VCaP (cell line): ENCODE results near the gene ERP44.

Experiments used
- H3K27ac ChIP-seq: fragments of 450-650 bp; 2 replicates; pipeline ENCODE4 v1.5.1; 2017
- TF ChIP-seq, protein P1 (sequence below): fragments of 450-650 bp; conservative IDR thresholded peaks from 2 replicates; pipeline ENCODE4 v1.5.1; 2017; ENCODE audit warnings: mild to moderate bottlenecking, moderate library complexity

ERP44 gene

DNA sequence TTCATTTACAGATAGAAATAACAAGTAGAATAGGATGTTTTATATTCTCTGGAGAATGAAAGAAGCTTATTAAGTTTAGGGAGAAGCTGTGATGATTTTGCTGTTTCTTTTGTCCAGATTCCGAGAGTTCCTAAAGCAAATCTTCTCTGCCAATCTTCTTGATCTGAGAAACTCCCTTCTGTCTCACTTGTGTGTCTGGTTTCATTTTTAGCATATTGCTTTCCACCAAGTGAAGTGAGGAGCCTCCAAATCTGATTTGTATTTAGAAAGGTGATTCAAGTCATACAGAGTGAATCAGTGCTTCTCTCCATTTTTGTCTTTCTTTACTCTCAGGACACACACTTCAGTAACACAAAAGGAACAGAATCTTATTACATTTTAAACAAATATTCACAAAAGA, 144.0 kb downstream of the ERP44 start:
- H3K27ac ChIP-seq: no peak overlapping the region
- TF ChIP-seq, protein P1, sequence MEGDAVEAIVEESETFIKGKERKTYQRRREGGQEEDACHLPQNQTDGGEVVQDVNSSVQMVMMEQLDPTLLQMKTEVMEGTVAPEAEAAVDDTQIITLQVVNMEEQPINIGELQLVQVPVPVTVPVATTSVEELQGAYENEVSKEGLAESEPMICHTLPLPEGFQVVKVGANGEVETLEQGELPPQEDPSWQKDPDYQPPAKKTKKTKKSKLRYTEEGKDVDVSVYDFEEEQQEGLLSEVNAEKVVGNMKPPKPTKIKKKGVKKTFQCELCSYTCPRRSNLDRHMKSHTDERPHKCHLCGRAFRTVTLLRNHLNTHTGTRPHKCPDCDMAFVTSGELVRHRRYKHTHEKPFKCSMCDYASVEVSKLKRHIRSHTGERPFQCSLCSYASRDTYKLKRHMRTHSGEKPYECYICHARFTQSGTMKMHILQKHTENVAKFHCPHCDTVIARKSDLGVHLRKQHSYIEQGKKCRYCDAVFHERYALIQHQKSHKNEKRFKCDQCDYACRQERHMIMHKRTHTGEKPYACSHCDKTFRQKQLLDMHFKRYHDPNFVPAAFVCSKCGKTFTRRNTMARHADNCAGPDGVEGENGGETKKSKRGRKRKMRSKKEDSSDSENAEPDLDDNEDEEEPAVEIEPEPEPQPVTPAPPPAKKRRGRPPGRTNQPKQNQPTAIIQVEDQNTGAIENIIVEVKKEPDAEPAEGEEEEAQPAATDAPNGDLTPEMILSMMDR: no peak

DNA sequence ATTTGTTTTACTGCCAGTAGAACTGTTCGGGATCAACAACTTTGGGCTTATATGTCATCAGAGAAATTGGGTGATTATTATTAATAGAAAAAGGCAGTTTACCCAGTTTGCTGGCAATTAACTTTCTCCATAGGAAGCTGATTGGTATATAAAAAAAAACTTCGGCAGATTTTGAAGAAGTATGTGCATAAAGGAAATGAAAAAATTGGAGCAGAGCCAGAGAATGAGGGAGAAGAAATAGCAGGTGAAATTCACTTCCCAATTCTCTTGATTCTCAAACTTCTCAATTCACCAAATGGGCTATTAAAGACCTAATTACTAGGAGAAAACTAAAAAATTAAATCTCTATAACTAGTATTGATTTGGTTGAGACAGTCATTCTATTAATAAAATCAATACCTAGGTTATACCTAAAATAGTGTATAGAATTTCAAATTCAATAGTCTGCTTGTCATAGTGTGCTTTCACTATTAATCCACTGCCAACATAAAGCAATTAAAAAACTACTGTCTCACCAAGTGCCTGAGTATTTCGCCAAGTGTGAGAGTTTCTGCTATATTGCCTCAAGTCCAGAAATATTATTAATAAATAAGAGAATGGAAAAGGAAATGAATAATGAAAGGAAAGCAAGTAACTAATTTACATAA, 144.8 kb downstream of the ERP44 start:
- TF ChIP-seq, protein P1: no peak
- H3K27ac ChIP-seq: no peak overlapping the region

DNA sequence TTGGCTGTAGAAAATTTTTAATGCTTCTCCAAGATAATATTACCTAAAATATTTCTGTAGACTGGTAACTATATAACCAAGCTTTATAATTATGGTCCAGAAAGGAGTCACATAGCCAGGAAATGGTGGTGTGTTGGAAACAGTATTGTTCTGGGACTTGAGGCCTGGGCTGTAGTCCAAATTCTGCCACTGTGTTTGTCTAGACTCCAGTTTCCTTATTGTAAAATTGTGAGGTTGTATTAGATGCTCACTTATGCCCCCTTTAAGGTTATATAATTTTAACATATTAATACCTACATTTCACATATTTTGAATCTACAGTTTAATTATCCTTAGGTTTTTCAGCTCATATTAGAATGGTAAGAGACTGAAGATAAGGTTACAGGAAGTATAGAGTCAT, 149.9 kb downstream of the ERP44 start:
- no peak overlapping the region for H3K27ac ChIP-seq
- TF ChIP-seq, protein P1: no peak

DNA sequence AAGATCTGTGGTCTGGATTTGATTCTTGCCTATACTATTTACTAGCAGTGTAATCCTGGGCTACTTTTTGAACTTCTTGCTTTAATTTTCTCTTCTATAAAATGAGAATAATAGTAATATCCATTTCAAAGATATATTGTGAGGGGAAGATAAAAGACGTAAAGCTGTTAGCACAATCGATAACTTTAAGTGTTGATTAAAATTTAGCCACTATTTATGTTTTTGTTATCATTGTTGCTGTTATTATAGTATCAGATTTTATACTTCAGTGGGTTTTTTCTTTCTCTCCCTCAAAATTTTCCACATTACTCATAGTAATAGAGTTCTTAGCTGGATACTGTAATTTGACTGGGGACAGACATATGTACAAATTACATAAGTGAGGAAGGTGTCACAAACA, 150.3 kb downstream of the ERP44 start:
- no peak overlapping the region for H3K27ac ChIP-seq

DNA sequence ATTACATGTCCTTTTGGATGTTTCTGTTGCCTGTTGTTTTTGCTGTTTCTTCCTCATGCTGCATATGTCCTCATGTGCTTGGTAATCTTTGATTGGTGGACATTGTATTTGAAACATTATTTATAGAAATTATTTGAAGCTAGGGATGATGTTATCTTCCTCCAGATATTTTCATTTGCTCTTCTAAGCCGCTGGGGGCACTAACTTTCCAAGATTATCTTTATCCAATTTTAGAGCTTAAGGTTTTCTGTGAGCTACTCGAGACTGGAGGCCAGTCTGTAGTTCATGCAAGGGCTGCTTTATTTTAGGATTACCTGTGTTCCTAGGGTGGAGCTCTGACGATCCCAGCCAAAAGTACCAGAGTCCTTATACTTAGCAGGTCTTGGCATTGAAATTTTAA, 151.4 kb downstream of the ERP44 start:
- no peak overlapping the region for H3K27ac ChIP-seq
- TF ChIP-seq, protein P1: no peak

More for the DNA sequence above, 150.3 kb downstream of the ERP44 start:
- TF ChIP-seq, protein P1: no peak

DNA sequence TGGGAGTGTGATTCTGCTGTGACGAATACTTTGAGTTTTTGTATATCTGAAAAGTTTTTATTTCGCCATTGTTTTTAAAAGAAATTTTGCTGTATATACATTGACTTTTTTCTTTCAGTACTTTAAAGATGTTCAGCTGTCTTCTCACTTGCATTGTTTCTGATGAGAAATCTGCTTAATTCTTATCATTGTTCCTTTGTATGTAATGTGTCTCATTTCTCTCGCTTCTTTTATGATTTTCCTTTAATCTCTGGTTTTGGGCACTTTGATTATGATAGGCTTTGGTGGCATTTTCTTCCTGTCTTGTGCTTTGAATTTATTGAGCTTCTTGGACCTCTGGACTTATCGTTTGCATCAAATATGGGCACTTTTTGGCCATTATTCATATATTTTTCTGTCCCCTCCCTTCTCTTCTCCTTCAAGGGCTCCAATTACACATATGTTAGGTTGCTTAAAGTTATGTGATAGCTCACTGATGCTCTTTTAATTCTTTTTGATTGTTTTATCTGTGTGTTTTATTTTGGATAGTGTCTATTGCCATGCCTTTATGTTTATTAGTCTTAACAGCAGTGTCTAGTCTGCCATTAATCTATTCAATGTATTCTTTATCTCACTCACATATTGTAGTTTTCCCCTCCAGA, 161.7 kb downstream of the ERP44 start:
- no peak overlapping the region for H3K27ac ChIP-seq
- TF ChIP-seq, protein P1: no peak

DNA sequence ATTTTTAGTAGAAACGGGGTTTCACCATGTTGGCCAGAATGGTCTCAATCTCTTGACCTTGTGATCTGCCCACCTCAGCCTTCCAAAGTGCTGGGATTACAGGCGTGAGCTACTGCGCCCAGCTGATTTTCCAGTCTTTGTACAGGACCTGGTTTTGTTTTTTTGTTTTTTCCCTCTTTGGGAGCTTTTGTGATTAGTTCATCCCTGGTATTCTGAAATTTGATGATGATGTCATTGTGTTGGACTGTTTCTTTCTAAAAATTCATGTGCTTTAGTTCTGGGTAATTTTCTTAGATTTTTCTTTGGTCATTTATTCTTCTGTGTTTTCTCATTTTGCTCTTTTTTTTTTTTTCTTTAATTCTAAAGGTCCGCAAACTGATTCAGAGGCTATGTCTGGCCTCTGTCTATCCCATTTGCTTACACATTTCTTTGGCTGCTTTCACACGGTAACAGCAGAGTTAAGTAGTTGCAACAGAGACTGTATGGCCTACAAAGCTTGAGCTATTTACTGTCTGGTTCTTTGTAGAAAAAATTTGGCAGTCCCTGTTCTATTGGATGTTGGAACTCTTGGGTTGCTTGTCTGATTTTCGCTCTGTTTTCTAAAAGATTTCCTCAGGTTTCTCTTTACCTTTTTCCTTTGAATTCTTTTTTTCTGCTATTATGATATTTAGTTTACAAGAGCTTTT, 167.5 kb downstream of the ERP44 start:
- TF ChIP-seq, protein P1: no peak
- H3K27ac ChIP-seq: no peak overlapping the region
